Activated naive CD8-positive, alpha-beta T cell treated with anti-CD3 and anti-CD28 coated beads, Interleukin-2, amount 10 ng/mL, durations not matched to agents 7 days and 5 days (primary cell): ENCODE measurements around the gene SMARCD1. TPM values are rescaled to one million over a fixed set of nuclear protein-coding genes. Genes with fewer than 3 reads are reported as not detected.

Experiments used
- ATAC-seq: fragments of 150-1000 bp; cut with Tn5 transposase; one replicate; pipeline ENCODE4 v1.10.0; 2021; ENCODE audit warnings: low read depth, moderate library complexity
- POLR2A ChIA-PET: fragments of 350-600 bp; sonication (Branson Sonifier 250); formaldehyde crosslinking; loops from one replicate; lab custom pipeline; 2021; ENCODE audit warnings: antibody characterized with exemption; lab: Charles Lee
- DNase-seq: peaks from one replicate; pipeline ENCODE4 v3.0.0; 2021
- H3K27ac Mint-ChIP-seq: one replicate; pipeline ENCODE4 v1.8.0; 2022; ENCODE audit warnings: mild to moderate bottlenecking, mixed read lengths
- H3K27me3 Mint-ChIP-seq: one replicate; pipeline ENCODE4 v1.8.0; 2022; ENCODE audit warnings: mild to moderate bottlenecking, moderate library complexity, mixed read lengths
- H3K36me3 Mint-ChIP-seq: one replicate; pipeline ENCODE4 v1.8.0; 2021; ENCODE audit warnings: mild to moderate bottlenecking, mixed read lengths
- H3K4me1 Mint-ChIP-seq: one replicate; pipeline ENCODE4 v1.8.0; 2021; ENCODE audit warnings: mixed read lengths
- H3K4me3 Mint-ChIP-seq: one replicate; pipeline ENCODE4 v1.8.0; 2022; ENCODE audit warnings: mild to moderate bottlenecking, moderate library complexity, mixed read lengths
- H3K9me3 Mint-ChIP-seq: one replicate; pipeline ENCODE4 v1.8.0; 2021; ENCODE audit warnings: mixed read lengths
- total RNA-seq, 2 experiments: library from RNA; stranded (reverse); gene quantifications; one replicate each; pipeline ENCODE4 v1.2.3, GENCODE V29; 2021

The SMARCD1 gene
- total RNA-seq, 2 experiments from 2014 or later = 57.2 to 68.1 TPM

DNA sequence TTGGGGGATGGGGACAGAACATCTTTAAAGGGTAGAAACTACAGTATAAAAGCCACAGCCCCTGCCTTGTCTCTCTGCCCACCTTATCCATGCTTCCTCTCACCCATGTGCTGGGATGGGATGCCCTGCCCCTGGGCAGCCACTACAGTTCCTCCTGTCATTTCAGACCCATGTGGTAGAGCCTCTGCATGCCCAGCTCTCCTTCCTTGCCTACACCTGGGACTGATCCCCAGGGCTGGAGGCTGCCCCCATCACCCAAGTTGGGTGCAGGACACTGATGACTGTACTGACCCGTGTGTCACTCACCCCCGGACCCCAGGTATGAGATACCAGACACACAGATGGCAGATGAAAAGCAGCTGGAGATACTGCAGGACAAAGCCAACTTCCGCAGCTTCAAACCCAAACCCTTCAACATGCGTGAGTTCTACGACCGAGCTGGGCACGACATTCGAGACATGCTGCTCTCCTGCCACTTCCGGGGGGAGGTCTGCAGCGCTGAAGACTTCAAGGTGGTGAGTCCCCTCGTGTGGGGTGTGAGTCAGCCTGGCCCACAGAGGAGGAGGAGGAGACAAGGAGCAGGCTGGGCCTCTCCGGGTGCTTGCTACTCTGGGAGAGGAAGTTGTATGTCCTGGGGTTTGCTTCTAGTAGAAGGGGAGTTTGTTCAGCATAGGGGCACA lies 25.6 kb upstream of the SMARCD1 start:
- Mint-ChIP-seq H3K9me3 (no peaks in the 10 kb centered on the region), H3K27ac (peak overlapping the region; percentile 91), H3K36me3 (peaks cover 18% of the 10 kb centered on the region), H3K27me3 (peaks cover 4% of the 10 kb centered on the region), H3K4me3 (peak overlapping the region; percentile 78), H3K4me1 (peaks cover 61% of the 10 kb centered on the region)
- DNase-seq = peak; percentile 74
- ATAC-seq = peak; percentile 79
- POLR2A ChIA-PET = interaction anchor here (0.6 to 2.8 kb wide), 15 partner anchors 9 to 318 kb away, joined by 3 to 17 read pairs (median 4); partner anchors contain the start of genes CERS5, COX14, RACGAP1 and SMARCD1

DNA sequence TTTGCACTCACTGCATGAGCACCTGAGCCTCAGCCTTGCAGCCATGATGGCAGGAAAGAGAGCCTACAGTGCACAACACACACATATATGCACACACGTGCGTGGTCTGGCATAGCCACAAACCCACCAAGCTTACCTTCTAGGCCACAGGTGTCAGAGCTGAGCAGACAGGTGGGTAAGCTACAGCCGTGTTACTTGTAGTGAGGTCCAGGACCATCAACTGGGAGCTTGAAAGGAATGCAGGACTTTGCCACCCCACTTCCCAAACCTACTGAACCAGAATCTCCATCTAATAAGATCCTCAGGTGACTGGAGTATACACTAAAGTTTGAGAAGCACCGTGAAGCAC lies 25.0 kb upstream of the SMARCD1 start:
- POLR2A ChIA-PET = interaction anchor here (0.6 to 2.8 kb wide), 8 partner anchors 8 to 318 kb away, joined by 3 to 17 read pairs (median 6); partner anchors contain the start of genes CERS5, COX14, RACGAP1 and TMBIM6
- peaks cover 18% of the 10 kb centered on the region for H3K36me3 Mint-ChIP-seq
- peak overlapping the region; percentile 91 for H3K27ac Mint-ChIP-seq
- ATAC-seq (no peak), DNase-seq (no peak)
- H3K9me3 Mint-ChIP-seq = no peaks in the 10 kb centered on the region
- H3K4me1 Mint-ChIP-seq = peaks cover 61% of the 10 kb centered on the region
- peaks cover 4% of the 10 kb centered on the region for H3K27me3 Mint-ChIP-seq
- H3K4me3 Mint-ChIP-seq = peak overlapping the region; percentile 78

- POLR2A ChIA-PET = interaction anchor here (0.9 kb wide), 1 partner anchor 9 kb away, joined by 3 read pairs; no protein-coding TSS in a partner anchor
- peaks cover 55% of the 10 kb centered on the region for H3K4me1 Mint-ChIP-seq
- no peaks in the 10 kb centered on the region for H3K9me3 Mint-ChIP-seq
- no peak for ATAC-seq
- no peak for DNase-seq
- H3K27ac Mint-ChIP-seq = peak overlapping the region; percentile 76
- peak overlapping the region; percentile 46 for H3K4me3 Mint-ChIP-seq
- H3K36me3 Mint-ChIP-seq = peaks cover 18% of the 10 kb centered on the region
- H3K27me3 Mint-ChIP-seq = peaks cover 4% of the 10 kb centered on the region
These were observed 24.0 kb upstream of the SMARCD1 start for GRCh38 chr12:50061171-50061570.

DNA sequence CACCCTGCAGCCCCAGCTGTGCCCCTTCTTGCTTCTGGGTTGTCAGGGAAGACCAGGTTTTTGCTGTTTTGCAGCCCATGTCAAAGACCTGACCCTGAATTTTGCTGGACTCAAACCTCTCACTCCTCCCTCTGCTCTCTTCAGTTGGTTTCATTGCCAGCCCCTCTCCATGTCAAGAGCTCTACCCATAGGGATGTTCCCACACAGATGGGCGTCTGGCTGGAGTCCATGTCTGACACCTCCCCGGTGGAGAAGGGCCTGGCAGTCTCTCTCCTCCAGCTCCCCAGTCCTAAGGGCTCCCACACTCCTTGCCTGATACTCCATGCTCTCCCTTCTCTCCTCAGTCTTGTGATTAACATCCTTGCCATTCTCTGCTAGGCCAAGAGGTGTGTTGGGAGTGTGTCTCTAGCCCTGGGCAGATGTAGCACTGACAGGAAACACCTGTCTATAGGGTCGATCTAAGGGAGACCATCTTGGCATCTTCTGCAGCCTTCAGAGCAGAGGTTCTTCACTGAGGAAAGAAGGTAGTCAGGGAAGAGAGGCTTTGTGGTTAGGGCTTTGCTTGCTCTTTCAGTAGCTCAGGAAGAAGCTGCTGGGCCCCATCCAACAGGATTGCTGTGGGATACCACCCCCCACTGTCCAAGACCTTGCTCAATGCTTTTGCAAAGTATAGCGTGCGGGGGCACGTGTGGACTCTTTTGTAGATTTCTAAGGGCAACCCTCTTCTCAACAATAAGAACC lies 23.0 kb upstream of the SMARCD1 start:
- DNase-seq (no peak), ATAC-seq (no peak)
- POLR2A ChIA-PET = no interaction called here
- Mint-ChIP-seq H3K36me3 (peaks cover 18% of the 10 kb centered on the region), H3K9me3 (no peaks in the 10 kb centered on the region), H3K27me3 (peaks cover under 1% of the 10 kb centered on the region), H3K27ac (peak overlapping the region; percentile 8), H3K4me3 (peak overlapping the region; percentile 2), H3K4me1 (peaks cover 47% of the 10 kb centered on the region)

DNA sequence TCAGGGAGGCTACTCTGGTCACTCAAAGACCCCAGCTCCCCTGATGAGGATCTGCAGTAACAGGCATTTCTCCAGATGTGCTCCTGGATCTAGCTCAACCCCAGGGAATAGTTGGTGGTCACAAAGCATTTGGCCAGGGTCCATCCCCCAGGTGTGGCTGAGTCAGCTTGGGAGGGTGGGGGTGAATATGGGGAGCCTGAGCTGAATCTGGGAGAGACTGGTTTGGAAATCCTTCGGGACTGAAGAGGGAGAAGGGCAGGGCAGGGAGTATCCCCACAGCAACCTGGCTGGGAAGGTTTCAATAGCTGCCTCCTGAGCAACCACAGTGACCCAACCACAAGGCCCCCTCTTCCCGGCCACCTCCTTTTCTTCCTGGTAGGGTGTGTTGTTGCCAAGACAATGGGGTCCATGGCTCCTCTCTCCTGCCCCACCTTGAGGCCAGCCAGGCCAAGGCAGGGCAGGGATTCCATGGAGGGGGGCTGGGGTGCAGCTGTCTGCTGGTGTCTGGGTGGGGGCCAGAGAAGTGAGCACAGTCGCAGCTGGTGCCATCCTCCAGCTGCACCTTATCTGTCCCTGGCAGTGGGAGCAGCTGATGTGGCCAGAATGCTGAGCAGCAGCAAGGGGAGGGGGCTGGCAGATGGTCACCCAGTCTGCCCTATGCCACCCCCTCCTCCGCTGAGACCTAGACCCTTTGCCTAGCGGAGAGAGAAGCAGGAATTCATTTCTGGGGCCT lies 22.2 kb upstream of the SMARCD1 start:
- peaks cover 18% of the 10 kb centered on the region for H3K36me3 Mint-ChIP-seq
- ATAC-seq (no peak), DNase-seq (no peak)
- no peaks in the 10 kb centered on the region for H3K9me3 Mint-ChIP-seq
- H3K4me1 Mint-ChIP-seq = peaks cover 46% of the 10 kb centered on the region
- POLR2A ChIA-PET = no interaction called here
- no peak overlapping the region for H3K27ac Mint-ChIP-seq
- no peak overlapping the region for H3K4me3 Mint-ChIP-seq
- H3K27me3 Mint-ChIP-seq = no peaks in the 10 kb centered on the region

DNA sequence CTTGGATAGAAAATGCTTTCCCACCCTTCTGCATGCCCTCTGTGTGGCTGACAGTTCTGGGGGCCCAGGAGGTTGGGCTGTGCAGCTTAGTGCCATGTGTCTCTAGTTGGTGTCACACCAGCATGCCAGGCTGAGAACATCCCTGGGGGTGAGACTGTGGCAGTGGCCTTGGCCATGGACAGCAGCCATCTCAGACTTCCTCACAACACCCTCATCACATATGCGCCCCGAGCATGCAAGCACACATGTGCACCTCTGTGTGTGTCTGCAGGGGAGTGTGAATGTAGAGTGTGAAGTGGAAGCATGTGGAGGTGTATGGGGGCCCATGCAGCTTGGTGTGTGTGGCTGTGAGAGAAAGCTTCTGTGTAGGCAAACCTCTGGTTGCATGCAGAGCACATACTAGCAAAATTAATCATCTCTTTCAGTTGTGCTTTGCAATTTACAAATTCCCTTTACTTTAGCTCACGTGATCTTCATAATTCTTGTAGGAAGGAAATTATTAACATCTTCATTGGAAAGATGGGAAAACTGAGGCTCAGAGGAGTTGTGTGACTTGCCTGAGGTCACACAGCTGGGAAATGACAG lies 19.3 kb upstream of the SMARCD1 start:
- DNase-seq = no peak
- POLR2A ChIA-PET = interaction anchor here (1.4 kb wide), 1 partner anchor 40 kb away, joined by 3 read pairs; the partner anchor contains the start of gene RACGAP1

GRCh38 chr12:50066402-50066801 lies 18.7 kb upstream of the SMARCD1 start:
- Mint-ChIP-seq H3K27me3 (no peaks in the 10 kb centered on the region), H3K27ac (no peak overlapping the region), H3K36me3 (peaks cover 20% of the 10 kb centered on the region), H3K4me1 (peaks cover 26% of the 10 kb centered on the region), H3K9me3 (no peaks in the 10 kb centered on the region), H3K4me3 (no peak overlapping the region)
- ATAC-seq (no peak), DNase-seq (no peak)
- POLR2A ChIA-PET = interaction anchor here (0.6 to 1.4 kb wide), 2 partner anchors 41 to 247 kb away, joined by 3 read pairs; partner anchors contain the start of gene RACGAP1

More for the DNA sequence above, 19.3 kb upstream of the SMARCD1 start:
- Mint-ChIP-seq H3K4me1 (peaks cover 30% of the 10 kb centered on the region), H3K36me3 (peaks cover 25% of the 10 kb centered on the region), H3K9me3 (no peaks in the 10 kb centered on the region), H3K4me3 (no peak overlapping the region), H3K27ac (no peak overlapping the region), H3K27me3 (no peaks in the 10 kb centered on the region)
- no peak for ATAC-seq

DNA sequence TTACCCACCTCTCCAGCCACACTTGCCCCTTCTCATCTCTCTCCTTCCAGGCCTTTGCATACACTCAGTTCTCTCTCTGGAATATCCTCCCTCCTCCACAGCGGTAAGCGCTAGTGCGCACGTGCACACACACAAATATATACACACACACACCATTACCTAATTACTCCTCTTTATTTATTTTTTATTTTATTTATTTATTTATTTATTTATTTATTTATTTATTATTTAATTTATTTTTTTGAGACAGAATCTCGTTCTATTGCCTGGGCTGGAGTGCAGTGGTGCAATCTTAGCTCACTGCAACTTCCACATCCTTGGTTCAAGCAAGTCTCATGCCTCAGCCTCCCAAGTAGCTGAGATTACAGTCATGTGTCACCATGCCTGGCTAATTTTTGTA lies 16.1 kb upstream of the SMARCD1 start:
- no peak overlapping the region for H3K27ac Mint-ChIP-seq
- peaks cover 9% of the 10 kb centered on the region for H3K36me3 Mint-ChIP-seq
- POLR2A ChIA-PET = no interaction called here
- no peaks in the 10 kb centered on the region for H3K9me3 Mint-ChIP-seq
- peaks cover 12% of the 10 kb centered on the region for H3K4me1 Mint-ChIP-seq
- ATAC-seq = no peak
- H3K4me3 Mint-ChIP-seq = no peak overlapping the region
- H3K27me3 Mint-ChIP-seq = no peaks in the 10 kb centered on the region
- no peak for DNase-seq

- Mint-ChIP-seq H3K27me3 (no peaks in the 10 kb centered on the region), H3K4me1 (peaks cover 12% of the 10 kb centered on the region), H3K4me3 (no peak overlapping the region), H3K9me3 (no peaks in the 10 kb centered on the region), H3K36me3 (peaks cover 8% of the 10 kb centered on the region), H3K27ac (no peak overlapping the region)
- no peak for DNase-seq
- ATAC-seq = no peak
- POLR2A ChIA-PET = no interaction called here
These were observed 15.6 kb upstream of the SMARCD1 start for GRCh38 chr12:50069539-50069938.

- Mint-ChIP-seq H3K9me3 (no peaks in the 10 kb centered on the region), H3K4me1 (peaks cover 12% of the 10 kb centered on the region), H3K4me3 (no peak overlapping the region), H3K27me3 (no peaks in the 10 kb centered on the region), H3K27ac (peak overlapping the region; percentile 21), H3K36me3 (peaks cover 7% of the 10 kb centered on the region)
- peak; percentile 68 for DNase-seq
- POLR2A ChIA-PET = interaction anchor here (0.7 to 1.9 kb wide), 3 partner anchors 9 to 14 kb away, joined by 3 to 6 read pairs (median 4); no protein-coding TSS in a partner anchor
- peak; percentile 53 for ATAC-seq
These were observed 14.7 kb upstream of the SMARCD1 start for GRCh38 chr12:50070314-50071060.

DNA sequence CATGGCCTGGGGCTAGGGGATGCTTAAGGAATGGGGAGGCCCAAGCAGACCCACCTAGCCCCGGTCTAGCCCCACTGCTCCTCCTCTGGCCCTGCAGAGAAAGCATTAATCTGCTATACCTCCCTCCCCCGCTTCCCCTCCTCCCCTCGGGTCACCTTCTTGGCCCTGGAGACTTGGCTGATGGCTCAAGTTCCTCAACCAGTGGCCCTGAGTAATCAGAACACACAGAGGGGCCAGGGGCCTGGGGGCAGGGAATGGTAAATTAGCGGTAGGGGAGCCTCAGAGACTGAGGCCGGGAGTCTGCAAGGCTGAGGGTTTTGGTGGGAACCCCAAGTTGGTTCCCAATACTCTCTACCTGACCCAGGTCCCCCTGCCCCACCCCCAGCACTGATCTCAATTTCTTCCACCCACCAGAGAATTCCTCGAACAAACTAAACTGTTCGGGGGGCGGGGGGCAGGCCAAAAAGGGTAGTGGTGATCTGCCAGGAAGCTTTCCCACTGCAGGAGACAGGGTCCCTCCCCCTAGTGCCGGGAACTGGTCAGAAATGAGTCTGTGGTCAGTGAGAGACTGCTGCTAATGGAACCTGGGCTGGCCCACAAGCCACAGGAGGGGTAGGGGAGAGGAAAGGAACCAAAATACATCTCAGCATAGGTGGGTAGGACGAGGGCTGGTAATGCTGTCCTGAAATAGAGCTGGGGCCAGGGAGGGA lies 12.8 kb upstream of the SMARCD1 start:
- Mint-ChIP-seq H3K36me3 (peaks cover 7% of the 10 kb centered on the region), H3K4me3 (no peak overlapping the region), H3K27me3 (no peaks in the 10 kb centered on the region), H3K4me1 (peaks cover 12% of the 10 kb centered on the region), H3K27ac (no peak overlapping the region), H3K9me3 (no peaks in the 10 kb centered on the region)
- POLR2A ChIA-PET = no interaction called here
- ATAC-seq = no peak
- DNase-seq = no peak

- POLR2A ChIA-PET = no interaction called here
- Mint-ChIP-seq H3K36me3 (peaks cover 9% of the 10 kb centered on the region), H3K27me3 (no peaks in the 10 kb centered on the region), H3K9me3 (no peaks in the 10 kb centered on the region), H3K4me1 (peaks cover 12% of the 10 kb centered on the region), H3K4me3 (no peak overlapping the region), H3K27ac (no peak overlapping the region)
- DNase-seq (no peak), ATAC-seq (no peak)
These were observed 11.9 kb upstream of the SMARCD1 start for GRCh38 chr12:50073206-50073605.
